GM19023 (cell line): ENCODE data around the gene TBC1D1.

Experiments used
- ATAC-seq: cut with Tn5 transposase; IDR thresholded peaks from one replicate; pipeline ENCODE4 v1.9.1; 2021; ENCODE audit warnings: mild to moderate bottlenecking, moderate library complexity; ENCODE audit not compliant: unreplicated experiment

TBC1D1 gene

GRCh38 chr4:38119668-38120385 is 228.9 kb downstream of the TBC1D1 start:
- ATAC-seq, result no peak

- no peak for ATAC-seq
These were observed 229.9 kb downstream of the TBC1D1 start for GRCh38 chr4:38120772-38121171.

DNA sequence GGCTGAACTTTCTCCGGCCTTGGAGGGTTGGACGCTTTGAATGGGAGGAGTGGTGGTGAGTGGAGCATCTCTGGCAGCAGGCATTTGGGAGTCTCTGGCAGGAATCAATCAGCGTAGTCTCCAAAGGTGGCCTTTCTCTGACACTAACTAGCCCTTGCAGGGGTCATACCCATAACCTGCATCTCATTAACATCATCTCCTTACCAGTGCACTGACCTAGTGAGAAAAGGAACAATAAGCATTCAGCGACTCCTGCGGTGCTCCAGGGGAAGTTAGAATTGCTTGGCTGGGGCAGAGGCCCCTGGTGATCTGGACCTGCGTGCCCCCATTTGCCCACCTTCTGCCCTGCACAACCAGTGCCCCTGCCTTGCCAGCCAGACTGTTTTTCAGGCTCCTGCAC is 231.2 kb downstream of the TBC1D1 start:
- no peak for ATAC-seq

DNA sequence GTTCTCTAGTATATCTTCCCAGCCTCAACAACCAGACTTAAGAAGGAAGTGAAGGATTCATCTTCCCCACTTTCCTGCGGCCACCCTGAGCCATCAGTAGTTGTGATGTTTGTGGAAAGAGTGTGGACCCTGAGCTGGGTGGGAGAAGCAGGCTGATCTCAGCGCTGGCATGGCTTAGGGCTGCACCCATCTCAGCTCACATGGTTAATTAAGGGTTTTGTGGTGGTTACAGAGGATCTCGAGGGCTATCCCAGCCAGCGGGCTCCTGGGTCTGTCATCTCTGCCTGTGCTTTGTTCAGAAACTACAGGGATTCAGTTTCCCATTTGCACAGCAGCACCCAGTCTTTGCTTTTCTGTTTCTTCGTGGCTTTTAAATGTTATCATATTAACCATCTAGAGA is 232.7 kb downstream of the TBC1D1 start:
- no peak for ATAC-seq

GRCh38 chr4:38124961-38125360 is 234.1 kb downstream of the TBC1D1 start:
- no peak for ATAC-seq

DNA sequence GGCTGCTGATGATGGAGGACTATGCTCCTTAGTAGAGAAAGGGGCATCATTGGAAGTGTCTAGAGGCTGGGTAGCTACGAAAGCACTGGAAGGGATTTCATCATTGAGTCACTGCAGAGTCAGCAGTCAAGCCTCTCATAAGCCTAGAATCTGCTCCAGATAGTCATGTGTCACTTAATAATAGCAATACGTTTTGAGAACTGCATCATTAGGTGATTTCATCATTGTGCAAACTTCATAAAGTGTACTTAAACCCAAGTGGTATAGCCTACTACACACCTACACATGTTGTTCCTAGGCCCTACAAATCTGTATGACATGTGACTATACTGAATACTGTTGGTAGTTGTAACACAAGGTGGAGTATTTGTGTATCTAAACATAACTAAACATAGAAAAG is 234.9 kb downstream of the TBC1D1 start:
- no peak for ATAC-seq

- peak; percentile 56 for ATAC-seq
These were observed 237.9 kb downstream of the TBC1D1 start for GRCh38 chr4:38128478-38129459.

DNA sequence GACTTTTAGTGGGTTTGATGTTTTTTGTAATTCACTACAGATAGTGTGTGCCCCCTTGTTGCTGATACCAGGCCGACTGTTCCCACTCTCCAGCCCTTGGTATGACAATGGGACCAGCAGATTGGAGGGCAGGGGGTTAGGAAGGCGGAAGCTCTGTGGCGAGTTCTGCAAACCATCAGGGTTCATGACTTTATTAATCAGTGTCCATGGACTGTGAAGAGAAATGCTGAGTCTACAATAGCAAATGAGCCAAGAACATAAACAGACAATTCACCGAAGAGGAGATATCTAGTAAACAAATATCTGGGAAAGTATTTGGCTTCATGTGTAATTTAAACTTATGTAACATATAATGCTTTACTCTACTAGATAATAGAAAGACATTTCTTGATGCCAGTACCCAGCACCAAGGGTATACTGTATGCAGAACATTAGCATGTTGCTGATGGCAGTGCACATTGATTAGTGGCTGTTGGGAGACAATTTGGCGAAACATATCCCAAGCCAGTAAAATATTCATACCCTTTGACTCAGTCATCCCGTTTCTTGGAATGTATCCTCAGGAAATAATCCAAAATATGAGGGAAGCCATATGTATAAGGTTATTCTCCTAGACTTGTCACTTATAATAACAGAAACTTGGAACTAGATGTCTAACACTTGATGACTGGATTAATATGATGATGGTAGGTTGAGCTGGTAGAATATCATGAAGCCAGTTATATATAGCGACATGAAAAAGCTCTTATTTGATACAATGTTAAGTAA is 238.8 kb downstream of the TBC1D1 start:
- no peak for ATAC-seq

- ATAC-seq, result no peak
These were observed 240.0 kb downstream of the TBC1D1 start for GRCh38 chr4:38130884-38131283.

- peak; percentile 35 for ATAC-seq
These were observed 240.6 kb downstream of the TBC1D1 start for GRCh38 chr4:38131371-38132091.

DNA sequence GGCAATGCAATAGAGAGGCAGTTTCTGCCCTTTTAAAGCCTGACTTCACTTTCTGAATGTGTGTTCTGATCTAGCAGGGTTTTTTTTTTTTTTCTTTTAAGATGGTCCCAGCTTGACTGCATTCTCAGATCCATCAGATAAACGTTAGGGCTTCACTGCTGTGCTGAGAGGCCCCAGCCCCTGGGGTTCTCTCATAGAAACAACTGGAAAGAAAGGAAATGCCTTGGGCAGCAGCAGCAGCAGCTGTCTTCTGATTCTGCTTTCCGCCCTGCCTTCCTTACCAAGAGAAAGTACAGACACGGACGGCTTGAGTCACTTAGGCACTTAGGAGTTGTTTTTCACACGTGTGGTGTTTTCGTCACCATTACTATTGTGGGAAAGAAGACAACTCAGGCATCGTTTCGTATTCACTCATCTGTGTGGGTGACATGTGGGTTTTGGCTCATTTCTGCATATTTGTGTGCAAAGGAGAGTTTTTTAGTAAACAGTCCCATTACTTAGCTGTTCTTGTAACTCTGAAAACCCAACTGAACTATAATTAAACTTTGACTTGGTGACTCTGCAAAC is 241.3 kb downstream of the TBC1D1 start:
- ATAC-seq, result peak; percentile 65

DNA sequence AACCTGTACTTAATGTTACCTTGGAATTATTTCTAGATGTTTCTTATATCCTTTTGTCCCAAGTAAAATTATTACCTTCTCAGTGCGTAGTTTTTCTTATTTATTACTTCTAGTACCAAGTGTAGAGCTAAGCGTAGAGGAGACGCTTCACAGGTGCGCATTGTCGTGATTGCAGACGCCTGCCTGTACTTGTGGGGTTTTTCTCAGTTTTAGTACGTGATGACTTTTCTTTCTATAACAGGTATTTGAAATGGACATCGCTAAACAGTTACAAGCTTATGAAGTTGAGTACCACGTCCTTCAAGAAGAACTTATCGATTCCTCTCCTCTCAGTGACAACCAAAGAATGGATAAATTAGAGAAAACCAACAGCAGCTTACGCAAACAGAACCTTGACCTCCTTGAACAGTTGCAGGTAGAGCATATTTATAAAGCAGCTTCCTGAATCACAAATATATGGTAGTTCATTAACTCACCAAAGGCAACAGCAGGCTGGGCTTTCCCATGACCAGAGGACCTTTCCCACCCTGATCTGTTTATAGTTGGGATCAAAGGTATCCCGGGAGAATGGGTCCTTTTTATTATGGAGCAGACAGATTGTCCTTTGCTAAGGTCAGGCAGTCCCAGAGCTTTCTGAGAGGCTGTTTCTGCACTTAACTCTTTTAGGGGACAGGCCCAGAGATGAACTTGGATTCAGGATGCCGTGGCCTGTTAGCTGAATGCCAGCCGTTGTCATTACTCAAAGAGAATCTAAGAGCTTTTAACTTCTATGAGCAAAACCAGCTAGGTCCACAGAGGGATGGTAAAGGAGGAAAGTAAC is 242.2 kb downstream of the TBC1D1 start:
- ATAC-seq, result no peak

- ATAC-seq, result no peak
These were observed 243.0 kb downstream of the TBC1D1 start for GRCh38 chr4:38133711-38134480.

DNA sequence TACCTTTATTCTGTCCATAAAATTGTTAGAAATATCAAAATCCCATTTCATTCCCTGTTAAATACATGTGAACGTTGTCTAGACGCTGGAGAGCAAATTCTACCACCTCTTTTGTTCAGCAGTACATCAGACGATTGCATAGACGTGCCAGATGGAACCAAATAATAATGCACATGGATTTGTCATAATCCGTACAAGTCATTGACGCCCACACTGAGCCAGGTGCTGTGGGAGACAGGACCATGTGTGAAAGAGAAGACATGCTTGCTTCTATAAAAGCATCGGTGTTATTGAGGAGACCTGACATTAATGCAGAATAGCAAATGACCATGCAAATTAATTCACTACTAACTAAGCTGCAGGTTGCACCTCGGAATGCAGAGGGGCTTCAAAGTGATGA is 244.3 kb downstream of the TBC1D1 start:
- no peak for ATAC-seq

- ATAC-seq, result no peak
These were observed 245.7 kb downstream of the TBC1D1 start for GRCh38 chr4:38136604-38137003.

- no peak for ATAC-seq
These were observed 246.2 kb downstream of the TBC1D1 start for GRCh38 chr4:38137080-38137479.

- ATAC-seq, result no peak
These were observed 247.5 kb downstream of the TBC1D1 start for GRCh38 chr4:38138363-38138762.

DNA sequence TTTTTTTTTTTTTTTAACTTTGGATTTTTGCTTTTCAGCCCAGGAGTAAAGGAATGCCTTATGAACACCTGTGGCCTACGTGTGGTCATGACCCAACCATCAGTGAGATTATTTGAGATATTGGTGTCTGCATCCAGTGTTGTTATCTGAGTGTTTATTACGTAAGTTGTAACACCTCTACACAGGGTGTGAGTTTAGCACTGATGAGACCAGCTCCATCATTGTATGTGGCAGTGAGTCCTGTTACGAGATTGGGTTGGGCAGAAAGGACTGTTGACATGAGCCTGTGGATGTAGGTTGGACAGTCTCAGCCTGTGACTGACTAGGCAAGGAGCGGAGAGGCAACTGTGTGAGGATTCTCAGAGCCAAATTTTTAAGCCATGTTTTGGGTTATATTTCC is 248.3 kb downstream of the TBC1D1 start:
- no peak for ATAC-seq
